Neuronal stem cell (in vitro differentiated cells): ENCODE results near the gene CAPS.

ENCODE experiments used
- DNase-seq: peaks from one replicate; pipeline ENCODE4 v3.0.0-alpha.2; 2013; ENCODE audit warnings: low spot score
- H2AFZ ChIP-seq: one replicate; pipeline ENCODE4 v1.6.1; 2013; ENCODE audit warnings: mild to moderate bottlenecking, low read length, inconsistent platforms
- H2AK5ac ChIP-seq: 2 replicates; pipeline ENCODE4 v1.6.1; 2013; ENCODE audit warnings: low read depth, mild to moderate bottlenecking, inconsistent platforms, low read length, moderate library complexity, mixed read lengths
- H2BK120ac ChIP-seq: 2 replicates; pipeline ENCODE4 v1.6.1; 2013; ENCODE audit warnings: low read depth, mild to moderate bottlenecking, inconsistent platforms, low read length, moderate library complexity, mixed read lengths
- H2BK12ac ChIP-seq: one replicate; pipeline ENCODE4 v1.6.1; 2013; ENCODE audit warnings: low read length, inconsistent platforms
- H2BK15ac ChIP-seq: 2 replicates; pipeline ENCODE4 v1.6.1; 2013; ENCODE audit warnings: mild to moderate bottlenecking, low read length, inconsistent platforms, mixed read lengths
- H2BK5ac ChIP-seq: one replicate; pipeline ENCODE4 v1.6.1; 2013; ENCODE audit warnings: inconsistent platforms, mild to moderate bottlenecking, low read length, moderate library complexity
- H3K14ac ChIP-seq: one replicate; pipeline ENCODE4 v1.6.1; 2013; ENCODE audit warnings: low read length, inconsistent platforms
- H3K18ac ChIP-seq: 2 replicates; pipeline ENCODE4 v1.6.1; 2013; ENCODE audit warnings: low read length, inconsistent platforms
- H3K23ac ChIP-seq: 2 replicates; pipeline ENCODE4 v1.6.1; 2013; ENCODE audit warnings: low read depth, mild to moderate bottlenecking, mixed read lengths, low read length, inconsistent platforms; ENCODE audit not compliant: poor library complexity
- H3K27ac ChIP-seq: replicated peaks from 3 replicates; pipeline ENCODE4 v1.5.1; 2013; ENCODE audit warnings: low read length, inconsistent platforms
- H3K27me3 ChIP-seq, 3 experiments: 2 replicates each; pipeline ENCODE4 v1.6.1; 2013; ENCODE audit warnings: low read length in 3 of 3, mild to moderate bottlenecking in 2 of 3, inconsistent platforms in 1 of 3, low read depth in 1 of 3, mixed read lengths in 1 of 3, moderate library complexity in 1 of 3; ENCODE audit not compliant: control insufficient read depth in 3 of 3, insufficient read depth in 3 of 3
- H3K36me3 ChIP-seq, 2 donors: replicated peaks in 1 of 2; 2 replicates each; pipeline ENCODE4 v1.6.1; 2013; ENCODE audit warnings: low read length in 2 of 2; ENCODE audit not compliant: control insufficient read depth in 2 of 2, insufficient read depth in 2 of 2
- H3K4ac ChIP-seq: 2 replicates; pipeline ENCODE4 v1.6.1; 2013; ENCODE audit warnings: inconsistent platforms, mild to moderate bottlenecking, low read length, moderate library complexity
- H3K4me1 ChIP-seq, 2 donors: 1 replicate in 1 of 2; 2 replicates in 1 of 2; pipeline ENCODE4 v1.6.1; 2013; ENCODE audit warnings: low read length in 2 of 2, low read depth in 1 of 2; ENCODE audit not compliant: control insufficient read depth in 2 of 2, insufficient read depth in 1 of 2
- H3K4me2 ChIP-seq: one replicate; pipeline ENCODE4 v1.6.1; 2013; ENCODE audit warnings: mild to moderate bottlenecking, low read length, inconsistent platforms; ENCODE audit not compliant: insufficient read depth, poor library complexity, severe bottlenecking
- H3K4me3 ChIP-seq, 2 donors: 2 replicates each; pipeline ENCODE4 v1.5.1; 2013; ENCODE audit warnings: low read length in 2 of 2, mild to moderate bottlenecking in 2 of 2, inconsistent platforms in 1 of 2, moderate library complexity in 1 of 2
- H3K79me1 ChIP-seq: one replicate; pipeline ENCODE4 v1.6.1; 2013; ENCODE audit warnings: low read depth, mild to moderate bottlenecking, inconsistent platforms, low read length, moderate library complexity
- H3K9ac ChIP-seq: one replicate; pipeline ENCODE4 v1.6.1; 2013; ENCODE audit warnings: mild to moderate bottlenecking, low read depth, low read length, inconsistent platforms; ENCODE audit not compliant: poor library complexity
- H3K9me3 ChIP-seq, 2 donors: replicated peaks in 1 of 2; 2 replicates each; pipeline versions ENCODE3 to v1.6.1; 2013; ENCODE audit warnings: low read length in 2 of 2, mild to moderate bottlenecking in 2 of 2, inconsistent platforms in 1 of 2, low read depth in 1 of 2, mixed read lengths in 1 of 2, moderate library complexity in 1 of 2; ENCODE audit not compliant: control insufficient read depth in 2 of 2, insufficient read depth in 1 of 2
- H4K8ac ChIP-seq: one replicate; pipeline ENCODE4 v1.6.1; 2013; ENCODE audit warnings: low read depth, mild to moderate bottlenecking, inconsistent platforms, low read length, moderate library complexity
- H4K91ac ChIP-seq: one replicate; pipeline ENCODE4 v1.6.1; 2013; ENCODE audit warnings: low read length, low read depth, mild to moderate bottlenecking, inconsistent platforms; ENCODE audit not compliant: poor library complexity
- WGBS, 2 donors: extraction: QIAGEN DNeasy Blood & Tissue Kit; methylation state at CpG; one replicate each; pipeline ENCODE4 v1.1.7; 2013; ENCODE audit warnings: missing lambda C conversion rate in 2 of 2, mixed read lengths in 1 of 2; ENCODE audit not compliant: insufficient read length in 2 of 2, insufficient replicate concordance in 1 of 2; ENCODE audit errors: extremely low coverage in 2 of 2; 5-methylcytosine and 5-hydroxymethylcytosine counted together

Gene CAPS

GRCh38 chr19:5893907-5894703 lies 19.9 kb upstream of the CAPS start:
- no peak overlapping the region for H3K18ac ChIP-seq
- WGBS, 2 donors = no CpG with 5 or more reads among the region's 28 CpGs
- H3K4me2 ChIP-seq = no peak overlapping the region
- H4K91ac ChIP-seq = no peak overlapping the region
- peak overlapping the region; percentile 12 for H3K9ac ChIP-seq
- no peak overlapping the region for H3K4ac ChIP-seq
- H3K27ac ChIP-seq = no peak overlapping the region
- H3K36me3 ChIP-seq = peaks cover 15 to 16% of the 10 kb centered on the region in 2 donors
- no peak overlapping the region for H3K14ac ChIP-seq
- no peak overlapping the region for H3K4me3 ChIP-seq
- peaks cover 10% of the 10 kb centered on the region for H3K79me1 ChIP-seq
- no peak overlapping the region for H2AK5ac ChIP-seq
- H3K4me1 ChIP-seq = peaks cover 3 to 5% of the 10 kb centered on the region in 2 donors
- no peaks in the 10 kb centered on the region for H3K27me3 ChIP-seq
- no peak overlapping the region for H3K23ac ChIP-seq
- no peak overlapping the region for H4K8ac ChIP-seq
- peak overlapping the region; percentile 41 for H2BK12ac ChIP-seq
- H3K9me3 ChIP-seq = no peaks in the 10 kb centered on the region
- H2BK5ac ChIP-seq = no peak overlapping the region
- H2BK120ac ChIP-seq = no peak overlapping the region
- no peak overlapping the region for H2AFZ ChIP-seq
- no peak for DNase-seq
- no peak overlapping the region for H2BK15ac ChIP-seq

- H3K36me3 ChIP-seq = peaks cover 15 to 19% of the 10 kb centered on the region in 2 donors
- no peaks in the 10 kb centered on the region for H3K9me3 ChIP-seq
- no peak overlapping the region for H3K4ac ChIP-seq
- H3K27me3 ChIP-seq = no peaks in the 10 kb centered on the region
- H3K4me3 ChIP-seq = no peak overlapping the region
- H4K91ac ChIP-seq = no peak overlapping the region
- H3K4me2 ChIP-seq = no peak overlapping the region
- no peak overlapping the region for H3K14ac ChIP-seq
- no peak overlapping the region for H3K27ac ChIP-seq
- peak overlapping the region; percentile 43 for H3K23ac ChIP-seq
- WGBS, 2 donors = no CpG with 5 or more reads among the region's 28 CpGs
- no peak overlapping the region for H2AFZ ChIP-seq
- H3K4me1 ChIP-seq = peaks cover 3 to 5% of the 10 kb centered on the region in 2 donors
- no peak overlapping the region for H2BK15ac ChIP-seq
- H2BK5ac ChIP-seq = peak overlapping the region; percentile 53
- no peak overlapping the region for H2AK5ac ChIP-seq
- no peak overlapping the region for H3K9ac ChIP-seq
- DNase-seq = no peak
- no peak overlapping the region for H3K18ac ChIP-seq
- H4K8ac ChIP-seq = no peak overlapping the region
- peaks cover 10% of the 10 kb centered on the region for H3K79me1 ChIP-seq
- no peak overlapping the region for H2BK120ac ChIP-seq
- H2BK12ac ChIP-seq = no peak overlapping the region
These were observed 19.2 kb upstream of the CAPS start for GRCh38 chr19:5894704-5895349.

GRCh38 chr19:5895409-5895808 lies 18.6 kb upstream of the CAPS start:
- H3K27ac ChIP-seq = no peak overlapping the region
- no peaks in the 10 kb centered on the region for H3K27me3 ChIP-seq
- no peaks in the 10 kb centered on the region for H3K9me3 ChIP-seq
- no peak overlapping the region for H3K14ac ChIP-seq
- H2AFZ ChIP-seq = no peak overlapping the region
- H2BK12ac ChIP-seq = no peak overlapping the region
- peaks cover 3 to 5% of the 10 kb centered on the region in 2 donors for H3K4me1 ChIP-seq
- WGBS, 2 donors = no CpG with 5 or more reads among the region's 15 CpGs
- no peak overlapping the region for H3K4me2 ChIP-seq
- peaks cover 10% of the 10 kb centered on the region for H3K79me1 ChIP-seq
- no peak overlapping the region for H3K9ac ChIP-seq
- no peak overlapping the region for H2BK15ac ChIP-seq
- no peak overlapping the region for H3K4ac ChIP-seq
- H2BK5ac ChIP-seq = peak overlapping the region; percentile 53
- no peak overlapping the region for H4K8ac ChIP-seq
- no peak overlapping the region for H2AK5ac ChIP-seq
- H3K23ac ChIP-seq = no peak overlapping the region
- H3K36me3 ChIP-seq = peaks cover 18 to 25% of the 10 kb centered on the region in 2 donors
- no peak overlapping the region for H4K91ac ChIP-seq
- no peak overlapping the region for H3K4me3 ChIP-seq
- DNase-seq = no peak
- no peak overlapping the region for H3K18ac ChIP-seq
- no peak overlapping the region for H2BK120ac ChIP-seq

- H2BK120ac ChIP-seq = no peak overlapping the region
- H4K91ac ChIP-seq = no peak overlapping the region
- no peaks in the 10 kb centered on the region for H3K9me3 ChIP-seq
- H3K4me2 ChIP-seq = no peak overlapping the region
- H3K14ac ChIP-seq = no peak overlapping the region
- H2BK5ac ChIP-seq = no peak overlapping the region
- H2BK15ac ChIP-seq = no peak overlapping the region
- no peak overlapping the region for H3K18ac ChIP-seq
- no peaks in the 10 kb centered on the region for H3K27me3 ChIP-seq
- H4K8ac ChIP-seq = no peak overlapping the region
- no peak overlapping the region for H2BK12ac ChIP-seq
- no peak overlapping the region for H2AK5ac ChIP-seq
- no peak overlapping the region for H3K27ac ChIP-seq
- H3K4me3 ChIP-seq = no peak overlapping the region
- peak overlapping the region; percentile 65 for H3K23ac ChIP-seq
- peaks cover 19 to 27% of the 10 kb centered on the region in 2 donors for H3K36me3 ChIP-seq
- no peak for DNase-seq
- no CpG with 5 or more reads among the region's 8 CpGs for WGBS, 2 donors
- H3K79me1 ChIP-seq = peaks cover 10% of the 10 kb centered on the region
- H2AFZ ChIP-seq = no peak overlapping the region
- peaks cover 3 to 5% of the 10 kb centered on the region in 2 donors for H3K4me1 ChIP-seq
- H3K9ac ChIP-seq = no peak overlapping the region
- H3K4ac ChIP-seq = no peak overlapping the region
These were observed 18.2 kb upstream of the CAPS start for GRCh38 chr19:5895890-5896289.
